ENCODE data around the gene RSKR. TPM values are rescaled to one million over a fixed set of nuclear protein-coding genes. Genes with fewer than 3 reads are reported as not detected.

The RSKR gene
- total and polyA plus RNA-seq, 9 of the 15 experiments (the other 6 are each of a cell fraction or from before 2014, with no cell fraction given) = 1.4 to 42.3 (median 16.2) TPM

DNA sequence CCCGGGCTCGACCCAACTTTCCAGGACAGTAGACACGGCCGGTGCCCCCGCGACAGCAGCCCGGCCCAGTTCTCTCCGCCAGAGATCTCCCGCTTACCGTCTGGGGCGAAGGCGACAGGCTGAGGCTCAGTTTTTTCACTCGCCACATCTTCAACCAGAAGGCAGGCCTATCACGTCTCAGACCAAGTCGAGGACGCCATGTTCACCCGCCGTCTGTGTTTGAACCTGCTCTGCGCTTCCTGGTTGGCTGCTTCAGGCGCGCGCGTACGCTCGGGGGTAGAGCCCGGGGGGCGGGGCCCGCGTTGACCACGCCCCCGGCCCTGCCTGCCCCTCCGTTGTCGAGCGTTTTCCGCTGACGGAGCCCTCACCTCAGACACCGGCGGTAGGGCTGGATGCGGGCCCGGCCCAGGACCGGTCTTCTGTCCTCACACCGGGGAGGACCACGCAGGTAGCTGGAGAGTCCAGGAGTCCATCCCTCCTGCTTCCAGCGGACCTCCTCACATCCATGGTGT, 15.1 kb downstream of the RSKR start, which contains the start of gene SPAG5 (continued):
- TF ChIP-seq, protein P1, sequence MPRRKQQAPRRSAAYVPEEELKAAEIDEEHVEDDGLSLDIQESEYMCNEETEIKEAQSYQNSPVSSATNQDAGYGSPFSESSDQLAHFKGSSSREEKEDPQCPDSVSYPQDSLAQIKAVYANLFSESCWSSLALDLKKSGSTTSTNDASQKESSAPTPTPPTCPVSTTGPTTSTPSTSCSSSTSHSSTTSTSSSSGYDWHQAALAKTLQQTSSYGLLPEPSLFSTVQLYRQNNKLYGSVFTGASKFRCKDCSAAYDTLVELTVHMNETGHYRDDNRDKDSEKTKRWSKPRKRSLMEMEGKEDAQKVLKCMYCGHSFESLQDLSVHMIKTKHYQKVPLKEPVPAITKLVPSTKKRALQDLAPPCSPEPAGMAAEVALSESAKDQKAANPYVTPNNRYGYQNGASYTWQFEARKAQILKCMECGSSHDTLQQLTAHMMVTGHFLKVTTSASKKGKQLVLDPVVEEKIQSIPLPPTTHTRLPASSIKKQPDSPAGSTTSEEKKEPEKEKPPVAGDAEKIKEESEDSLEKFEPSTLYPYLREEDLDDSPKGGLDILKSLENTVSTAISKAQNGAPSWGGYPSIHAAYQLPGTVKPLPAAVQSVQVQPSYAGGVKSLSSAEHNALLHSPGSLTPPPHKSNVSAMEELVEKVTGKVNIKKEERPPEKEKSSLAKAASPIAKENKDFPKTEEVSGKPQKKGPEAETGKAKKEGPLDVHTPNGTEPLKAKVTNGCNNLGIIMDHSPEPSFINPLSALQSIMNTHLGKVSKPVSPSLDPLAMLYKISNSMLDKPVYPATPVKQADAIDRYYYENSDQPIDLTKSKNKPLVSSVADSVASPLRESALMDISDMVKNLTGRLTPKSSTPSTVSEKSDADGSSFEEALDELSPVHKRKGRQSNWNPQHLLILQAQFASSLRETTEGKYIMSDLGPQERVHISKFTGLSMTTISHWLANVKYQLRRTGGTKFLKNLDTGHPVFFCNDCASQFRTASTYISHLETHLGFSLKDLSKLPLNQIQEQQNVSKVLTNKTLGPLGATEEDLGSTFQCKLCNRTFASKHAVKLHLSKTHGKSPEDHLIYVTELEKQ (CRISPR knock-in tag; IDR thresholded peaks at IDR 0.05) = no peak
- TF ChIP-seq DDX20 (tag; IDR thresholded peaks at IDR 0.05; ENCODE audit: low read depth) (no peak), ZNF133 (CRISPR knock-in tag; IDR thresholded peaks at IDR 0.05) (no peak), FOXK2 (conservative IDR thresholded peaks at IDR 0.05 in 1 of 2, IDR thresholded peaks at IDR 0.05 in 1 of 2; ENCODE audit: low read depth in 2 of 2) (no peak), RBM34 (IDR thresholded peaks at IDR 0.05; ENCODE audit: borderline replicate concordance, insufficient read depth, low read length) (no peak), SMARCA4 (IDR thresholded peaks at IDR 0.05) (no peak), NFIC (IDR thresholded peaks at IDR 0.05) (no peak), STAT5A (IDR thresholded peaks at IDR 0.05; ENCODE audit: borderline replicate concordance, low read length) (no peak), TCF7 (IDR thresholded peaks at IDR 0.05; ENCODE audit: borderline replicate concordance) (peak; percentile 21; the same call in 1 of the 2 replicates), ETS2 (tag; IDR thresholded peaks at IDR 0.05; ENCODE audit: borderline replicate concordance, poor library complexity, severe bottlenecking) (no peak), THRAP3 (IDR thresholded peaks at IDR 0.05; ENCODE audit: borderline replicate concordance) (no peak), NCOA2 (IDR thresholded peaks at IDR 0.05; ENCODE audit: partially characterized antibody in 2 of 2) (no peak), SREBF1 (IDR thresholded peaks at IDR 0.05; ENCODE audit: borderline replicate concordance, low read depth, low read length) (no peak), SMARCA5 (IDR thresholded peaks at IDR 0.05) (no peak)
- TF ChIP-seq, protein P2, sequence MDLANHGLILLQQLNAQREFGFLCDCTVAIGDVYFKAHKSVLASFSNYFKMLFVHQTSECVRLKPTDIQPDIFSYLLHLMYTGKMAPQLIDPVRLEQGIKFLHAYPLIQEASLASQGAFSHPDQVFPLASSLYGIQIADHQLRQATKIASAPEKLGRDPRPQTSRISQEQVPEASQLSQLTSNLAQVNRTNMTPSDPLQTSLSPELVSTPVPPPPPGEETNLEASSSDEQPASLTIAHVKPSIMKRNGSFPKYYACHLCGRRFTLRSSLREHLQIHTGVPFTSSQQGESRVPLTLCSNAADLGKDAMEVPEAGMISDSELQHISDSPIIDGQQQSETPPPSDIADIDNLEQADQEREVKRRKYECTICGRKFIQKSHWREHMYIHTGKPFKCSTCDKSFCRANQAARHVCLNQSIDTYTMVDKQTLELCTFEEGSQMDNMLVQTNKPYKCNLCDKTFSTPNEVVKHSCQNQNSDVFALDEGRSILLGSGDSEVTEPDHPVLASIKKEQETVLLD (IDR thresholded peaks at IDR 0.05) = peak; percentile 16; the same call in 1 of the 2 replicates
- TF ChIP-seq, protein P3, sequence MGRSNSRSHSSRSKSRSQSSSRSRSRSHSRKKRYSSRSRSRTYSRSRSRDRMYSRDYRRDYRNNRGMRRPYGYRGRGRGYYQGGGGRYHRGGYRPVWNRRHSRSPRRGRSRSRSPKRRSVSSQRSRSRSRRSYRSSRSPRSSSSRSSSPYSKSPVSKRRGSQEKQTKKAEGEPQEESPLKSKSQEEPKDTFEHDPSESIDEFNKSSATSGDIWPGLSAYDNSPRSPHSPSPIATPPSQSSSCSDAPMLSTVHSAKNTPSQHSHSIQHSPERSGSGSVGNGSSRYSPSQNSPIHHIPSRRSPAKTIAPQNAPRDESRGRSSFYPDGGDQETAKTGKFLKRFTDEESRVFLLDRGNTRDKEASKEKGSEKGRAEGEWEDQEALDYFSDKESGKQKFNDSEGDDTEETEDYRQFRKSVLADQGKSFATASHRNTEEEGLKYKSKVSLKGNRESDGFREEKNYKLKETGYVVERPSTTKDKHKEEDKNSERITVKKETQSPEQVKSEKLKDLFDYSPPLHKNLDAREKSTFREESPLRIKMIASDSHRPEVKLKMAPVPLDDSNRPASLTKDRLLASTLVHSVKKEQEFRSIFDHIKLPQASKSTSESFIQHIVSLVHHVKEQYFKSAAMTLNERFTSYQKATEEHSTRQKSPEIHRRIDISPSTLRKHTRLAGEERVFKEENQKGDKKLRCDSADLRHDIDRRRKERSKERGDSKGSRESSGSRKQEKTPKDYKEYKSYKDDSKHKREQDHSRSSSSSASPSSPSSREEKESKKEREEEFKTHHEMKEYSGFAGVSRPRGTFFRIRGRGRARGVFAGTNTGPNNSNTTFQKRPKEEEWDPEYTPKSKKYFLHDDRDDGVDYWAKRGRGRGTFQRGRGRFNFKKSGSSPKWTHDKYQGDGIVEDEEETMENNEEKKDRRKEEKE (IDR thresholded peaks at IDR 0.05; ENCODE audit: borderline replicate concordance in 1 of 2, control insufficient read depth in 1 of 2, low read depth in 2 of 2, low read length in 1 of 2) = no peak
- TF ChIP-seq, protein P4, sequence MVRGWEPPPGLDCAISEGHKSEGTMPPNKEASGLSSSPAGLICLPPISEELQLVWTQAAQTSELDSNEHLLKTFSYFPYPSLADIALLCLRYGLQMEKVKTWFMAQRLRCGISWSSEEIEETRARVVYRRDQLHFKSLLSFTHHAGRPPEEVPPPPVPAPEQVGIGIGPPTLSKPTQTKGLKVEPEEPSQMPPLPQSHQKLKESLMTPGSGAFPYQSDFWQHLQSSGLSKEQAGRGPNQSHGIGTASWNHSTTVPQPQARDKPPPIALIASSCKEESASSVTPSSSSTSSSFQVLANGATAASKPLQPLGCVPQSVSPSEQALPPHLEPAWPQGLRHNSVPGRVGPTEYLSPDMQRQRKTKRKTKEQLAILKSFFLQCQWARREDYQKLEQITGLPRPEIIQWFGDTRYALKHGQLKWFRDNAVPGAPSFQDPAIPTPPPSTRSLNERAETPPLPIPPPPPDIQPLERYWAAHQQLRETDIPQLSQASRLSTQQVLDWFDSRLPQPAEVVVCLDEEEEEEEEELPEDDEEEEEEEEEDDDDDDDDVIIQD (CRISPR knock-in tag; IDR thresholded peaks at IDR 0.05) = no peak

Data from K562 (cell line).